ENCODE results near the gene SH2D2A. TPM values are rescaled to one million over a fixed set of nuclear protein-coding genes. Genes with fewer than 3 reads are reported as not detected.
A peak's percentile ranks its signal among the peaks of the same experiment; 100 is the strongest.
"Not testable (repeated sequence)": the region's sequence is repeated elsewhere in the genome, so short reads cannot be mapped to it uniquely, and the experiment has no call there.

SH2D2A gene
- total and polyA plus RNA-seq, 7 donors: 0.25 to 0.82 (median 0.41) TPM; not detected in 1

GRCh38 chr1:156767101-156767878 is 49.4 kb downstream of the SH2D2A start, which contains the start of gene PRCC:
Gene PRCC, plus strand, starts transcription at chr1:156767535. Its CDS starts 237 bp downstream, at chr1:156767772.
- H3K9me3 ChIP-seq: no peaks in the 10 kb centered on the region
- peak within 1 kb of the TSS; percentile 95 for H3K4me3 ChIP-seq
- no peaks in the 10 kb centered on the region for H3K27me3 ChIP-seq (ENCODE audit: insufficient read depth in 3 of 3, low read length in 2 of 3)
- DNase-seq (peak; percentile 97 to 99), ATAC-seq (peak; percentile 94 to 95 (median 95))
- no peak for TF ChIP-seq CTCF (IDR thresholded peaks at IDR 0.05)
- peaks cover 47% of the 10 kb centered on the region for H3K4me1 ChIP-seq
- WGBS, 3 donors: 0 to 1% (median 1%) methylated on average over 35 to 50 of the region's 50 CpGs
- H3K36me3 ChIP-seq (ENCODE audit: insufficient read depth in 1 of 2, low read depth in 1 of 2): peaks cover 0 to 18% of the 10 kb centered on the region in 2 donors
- H3K27ac ChIP-seq: peak within 1 kb of the TSS; percentile 96
- intact Hi-C loops (cut with DNase I): loop anchor here in 1 of 2 donors (2.0 to 5.0 kb wide), 2 partner anchors 16 to 40 kb away; partner anchors contain the start of genes HDGF, ISG20L2 and METTL25B

GRCh38 chr1:156766298-156767100 is 50.1 kb downstream of the SH2D2A start:
- TF ChIP-seq CTCF (IDR thresholded peaks at IDR 0.05): no peak
- Histone ChIP-seq H3K4me3 (peak overlapping the region; percentile 95), H3K4me1 (peaks cover 39% of the 10 kb centered on the region), H3K27ac (peak overlapping the region; percentile 96), H3K36me3 (ENCODE audit: insufficient read depth in 1 of 2, low read depth in 1 of 2) (peaks cover 0 to 11% of the 10 kb centered on the region in 2 donors), H3K9me3 (no peaks in the 10 kb centered on the region), H3K27me3 (ENCODE audit: insufficient read depth in 3 of 3, low read length in 2 of 3) (no peaks in the 10 kb centered on the region)
- 6 to 9% (median 7%) methylated on average over 14 of the region's 14 CpGs for WGBS, 3 donors
- DNase-seq: no peak
- intact Hi-C loops (cut with DNase I): loop anchor here in 1 of 2 donors (2.0 to 5.0 kb wide), 2 partner anchors 16 to 39 kb away; partner anchors contain the start of genes HDGF, ISG20L2 and METTL25B
- peak; percentile 8 to 32 (median 20) for ATAC-seq

- Histone ChIP-seq H3K27ac (peak overlapping the region; percentile 96), H3K4me1 (peaks cover 36% of the 10 kb centered on the region), H3K27me3 (ENCODE audit: insufficient read depth in 3 of 3, low read length in 2 of 3) (no peaks in the 10 kb centered on the region), H3K9me3 (no peaks in the 10 kb centered on the region), H3K4me3 (peak overlapping the region; percentile 95), H3K36me3 (ENCODE audit: insufficient read depth in 1 of 2, low read depth in 1 of 2) (peaks cover 0 to 8% of the 10 kb centered on the region in 2 donors)
- TF ChIP-seq CTCF (IDR thresholded peaks at IDR 0.05): no peak
- DNase-seq: no peak
- ATAC-seq: no peak
- 87 to 94% (median 94%) methylated on average over 5 of the region's 5 CpGs for WGBS, 3 donors
- intact Hi-C loops (cut with DNase I): loop anchor here in 1 of 2 donors (2.0 to 5.0 kb wide), 2 partner anchors 15 to 38 kb away; partner anchors contain the start of genes HDGF, ISG20L2 and METTL25B
These were observed 51.0 kb downstream of the SH2D2A start for GRCh38 chr1:156765666-156766065.

- H3K27ac ChIP-seq; H3K4me3 ChIP-seq; ATAC-seq; DNase-seq; H3K36me3 ChIP-seq (ENCODE audit: insufficient read depth in 1 of 2, low read depth in 1 of 2); H3K9me3 ChIP-seq; H3K27me3 ChIP-seq (ENCODE audit: insufficient read depth in 3 of 3, low read length in 2 of 3): not testable (repeated sequence)
- intact Hi-C loops (cut with DNase I): loop anchor here in 1 of 2 donors (5.0 kb wide), 1 partner anchor 38 kb away; the partner anchor contains the start of genes ISG20L2 and METTL25B
- WGBS, 3 donors: 92 to 96% (median 94%) methylated on average over 14 to 15 of the region's 15 CpGs
- peaks cover 36% of the 10 kb centered on the region for H3K4me1 ChIP-seq
These were observed 51.5 kb downstream of the SH2D2A start for GRCh38 chr1:156765136-156765535.

GRCh38 chr1:156760796-156761104 is 55.9 kb downstream of the SH2D2A start:
- peaks cover 13% of the 10 kb centered on the region for H3K4me1 ChIP-seq
- DNase-seq (no peak), ATAC-seq (peak in 1 of 4 donors; percentile 11)
- TF ChIP-seq CTCF (IDR thresholded peaks at IDR 0.05): no peak
- H3K36me3 ChIP-seq (ENCODE audit: insufficient read depth in 1 of 2, low read depth in 1 of 2): no peaks in the 10 kb centered on the region
- H3K4me3 ChIP-seq: no peak overlapping the region
- intact Hi-C loops (cut with DNase I): no loop called here
- H3K27me3 ChIP-seq (ENCODE audit: insufficient read depth in 3 of 3, low read length in 2 of 3): no peaks in the 10 kb centered on the region
- peak overlapping the region; percentile 53 for H3K27ac ChIP-seq
- WGBS, 3 donors: 56 to 70% (median 61%) methylated on average over 4 of the region's 4 CpGs
- no peaks in the 10 kb centered on the region for H3K9me3 ChIP-seq

Data from psoas muscle (tissue), 8 donors.